WTC11 (cell line): ENCODE measurements around the gene NCOA6. TPM values are rescaled to one million over a fixed set of nuclear protein-coding genes. Genes with fewer than 3 reads are reported as not detected.
"Not testable (repeated sequence)": the region's sequence is repeated elsewhere in the genome, so short reads cannot be mapped to it uniquely, and the experiment has no call there.

Source experiments
- ATAC-seq: fragments of 200-7000 bp; cut with Tn5 transposase; 2 replicates; pipeline ENCODE4 v1.10.0; 2021; ENCODE audit warnings: mild to moderate bottlenecking, moderate library complexity
- CTCF ChIA-PET: fragments of 300-600 bp; sonication (Branson Sonifier 250); formaldehyde crosslinking; loops from one replicate; lab custom pipeline; 2021; ENCODE audit warnings: antibody characterized with exemption; lab: Charles Lee
- POLR2A ChIA-PET: fragments of 350-600 bp; sonication (Branson Sonifier 250); formaldehyde crosslinking; loops from one replicate; lab custom pipeline; 2021; ENCODE audit warnings: antibody characterized with exemption; lab: Charles Lee
- DNase-seq: peaks from one replicate; pipeline ENCODE4 v3.0.0; 2021; ENCODE audit warnings: low spot score
- H3K27ac Mint-ChIP-seq: 2 replicates; pipeline ENCODE4 v1.8.0; 2021; ENCODE audit warnings: mixed read lengths
- H3K27me3 Mint-ChIP-seq: 2 replicates; pipeline ENCODE4 v1.8.0; 2021; ENCODE audit warnings: low read depth, mild to moderate bottlenecking, moderate library complexity, mixed read lengths
- H3K36me3 Mint-ChIP-seq: 2 replicates; pipeline ENCODE4 v1.8.0; 2021; ENCODE audit warnings: mixed read lengths
- H3K4me1 Mint-ChIP-seq: 2 replicates; pipeline ENCODE4 v1.8.0; 2022; ENCODE audit warnings: mixed read lengths
- H3K4me3 Mint-ChIP-seq: 2 replicates; pipeline ENCODE4 v1.8.0; 2021; ENCODE audit warnings: mild to moderate bottlenecking, moderate library complexity, mixed read lengths
- H3K9me3 Mint-ChIP-seq: 2 replicates; pipeline ENCODE4 v1.8.0; 2021; ENCODE audit warnings: mixed read lengths
- AFF4 ChIP-seq: sonication (generic); formaldehyde crosslinking; IDR thresholded peaks from 2 replicates; pipeline ENCODE4 v1.8.1; 2023; ENCODE audit warnings: mild to moderate bottlenecking, missing genetic modification reagents, borderline replicate concordance
- ATF2 ChIP-seq: sonication (generic); formaldehyde crosslinking; IDR thresholded peaks from 2 replicates; pipeline ENCODE4 v1.8.1; 2022; ENCODE audit warnings: low read depth, missing genetic modification reagents, borderline replicate concordance
- CBFB ChIP-seq: sonication (generic); formaldehyde crosslinking; IDR thresholded peaks from 2 replicates; pipeline ENCODE4 v1.8.1; 2022; ENCODE audit warnings: mild to moderate bottlenecking, low read depth, missing genetic modification reagents
- CREM ChIP-seq: sonication (generic); formaldehyde crosslinking; IDR thresholded peaks from 2 replicates; pipeline ENCODE4 v1.8.1; 2022; ENCODE audit warnings: mild to moderate bottlenecking, missing genetic modification reagents, moderate library complexity
- ERG ChIP-seq: fragments of 250-450 bp; sonication (Bioruptor Pico); IDR thresholded peaks from 2 replicates; pipeline ENCODE4 v1.8.0; 2021; ENCODE audit warnings: mild to moderate bottlenecking
- GTF2I ChIP-seq: fragments of 250-450 bp; sonication (Bioruptor Pico); conservative IDR thresholded peaks from 2 replicates; pipeline ENCODE4 v1.4.0; 2021; ENCODE audit warnings: mild to moderate bottlenecking
- MXD4 ChIP-seq: fragments of 250-450 bp; sonication (Bioruptor Pico); IDR thresholded peaks from 2 replicates; pipeline ENCODE4 v1.8.0; 2021; ENCODE audit warnings: mild to moderate bottlenecking, moderate library complexity, borderline replicate concordance
- NFATC4 ChIP-seq: fragments of 250-450 bp; sonication (Bioruptor Pico); IDR thresholded peaks from 2 replicates; pipeline ENCODE4 v1.9.0; 2021; ENCODE audit warnings: mild to moderate bottlenecking
- OVOL2 ChIP-seq: fragments of 250-450 bp; sonication (Bioruptor Pico); IDR thresholded peaks from 2 replicates; pipeline ENCODE4 v1.9.0; 2021; ENCODE audit warnings: mild to moderate bottlenecking, borderline replicate concordance
- SMAD4 ChIP-seq: sonication (generic); formaldehyde crosslinking; IDR thresholded peaks from 2 replicates; pipeline ENCODE4 v1.8.0; 2022; ENCODE audit warnings: mild to moderate bottlenecking, missing genetic modification reagents
- SOX15 ChIP-seq: fragments of 250-450 bp; sonication (Bioruptor Pico); IDR thresholded peaks from 2 replicates; pipeline ENCODE4 v1.9.0; 2021; ENCODE audit warnings: mild to moderate bottlenecking
- USF1 ChIP-seq: sonication (generic); formaldehyde crosslinking; IDR thresholded peaks from 2 replicates; pipeline ENCODE4 v1.8.0; 2022; ENCODE audit warnings: mild to moderate bottlenecking, missing genetic modification reagents
- ZBTB43 ChIP-seq: sonication (generic); formaldehyde crosslinking; IDR thresholded peaks from 2 replicates; pipeline ENCODE4 v1.8.1; 2023; ENCODE audit warnings: mild to moderate bottlenecking, missing genetic modification reagents
- ZNF121 ChIP-seq: sonication (generic); formaldehyde crosslinking; IDR thresholded peaks from 2 replicates; pipeline ENCODE4 v1.8.0; 2023; ENCODE audit warnings: missing genetic modification reagents
- ZNF138 ChIP-seq: sonication (generic); formaldehyde crosslinking; conservative IDR thresholded peaks from 2 replicates; pipeline ENCODE4 v1.8.1; 2022; ENCODE audit warnings: mild to moderate bottlenecking, moderate library complexity, missing genetic modification reagents
- ZNF281 ChIP-seq: sonication (generic); formaldehyde crosslinking; IDR thresholded peaks from 2 replicates; pipeline ENCODE4 v1.8.0; 2023; ENCODE audit warnings: mild to moderate bottlenecking, missing genetic modification reagents
- ZNF396 ChIP-seq: fragments of 250-450 bp; sonication (Bioruptor Pico); IDR thresholded peaks from 2 replicates; pipeline ENCODE4 v1.8.0; 2021; ENCODE audit warnings: mild to moderate bottlenecking, moderate library complexity, borderline replicate concordance
- ZSCAN18 ChIP-seq: fragments of 250-450 bp; sonication (Bioruptor Pico); IDR thresholded peaks from 2 replicates; pipeline ENCODE4 v2.1.2; 2022; ENCODE audit warnings: mild to moderate bottlenecking, moderate library complexity
- total RNA-seq: library from RNA; stranded (reverse); gene quantifications from 3 replicates; pipeline ENCODE4 v1.2.3, GENCODE V29; 2021

Gene NCOA6
- total RNA-seq, 1 experiment from 2014 or later, result 10.1 TPM

- TF ChIP-seq ATF2 (CRISPR knock-in tag), result no peak
- no peak for TF ChIP-seq ZNF121 (CRISPR knock-in tag)
- no peak for TF ChIP-seq ZNF396 (CRISPR knock-in tag)
- TF ChIP-seq, all 79 proteins: peak for 0
These were observed 108.6 kb downstream of the NCOA6 start (continued) for GRCh38 chr20:34716921-34717229.

- CTCF ChIA-PET, result no interaction called here
- no peak for DNase-seq
- POLR2A ChIA-PET, result interaction anchor here (0.6 kb wide), 1 partner anchor 299 kb away, joined by 3 read pairs; no protein-coding TSS in a partner anchor
- ATAC-seq, result no peak
- Mint-ChIP-seq H3K9me3 (no peaks in the 10 kb centered on the region), H3K27ac (no peak overlapping the region), H3K36me3 (no peaks in the 10 kb centered on the region), H3K27me3 (peaks cover 22% of the 10 kb centered on the region)
- no peak for TF ChIP-seq ERG (CRISPR knock-in tag)
- no peak for TF ChIP-seq OVOL2 (CRISPR knock-in tag)
- no peak for TF ChIP-seq SOX15
- no peak for TF ChIP-seq ZSCAN18 (CRISPR knock-in tag)
- no peak for TF ChIP-seq SMAD4
- TF ChIP-seq AFF4 (CRISPR knock-in tag), result no peak
- TF ChIP-seq CREM (CRISPR knock-in tag), result no peak
- no peak for TF ChIP-seq CBFB (CRISPR knock-in tag)
- TF ChIP-seq ZBTB43, result no peak
- TF ChIP-seq NFATC4, result no peak
- no peak for TF ChIP-seq ZNF138 (CRISPR knock-in tag)
- TF ChIP-seq ZNF281, result no peak
- no peak for TF ChIP-seq MXD4
- TF ChIP-seq USF1 (CRISPR knock-in tag), result no peak
- TF ChIP-seq GTF2I (CRISPR knock-in tag), result no peak
- TF ChIP-seq, all 79 proteins: peak for 0
- H3K4me3 Mint-ChIP-seq, result no peak overlapping the region
- peaks cover 4% of the 10 kb centered on the region for H3K4me1 Mint-ChIP-seq
These were observed 110.1 kb downstream of the NCOA6 start for GRCh38 chr20:34715384-34715783.

GRCh38 chr20:34713944-34714515 lies 111.4 kb downstream of the NCOA6 start:
- ATAC-seq, H3K9me3 Mint-ChIP-seq, H3K27ac Mint-ChIP-seq, DNase-seq, H3K4me3 Mint-ChIP-seq, H3K4me1 Mint-ChIP-seq, H3K36me3 Mint-ChIP-seq: not testable (repeated sequence)
- CTCF ChIA-PET, result interaction anchor here (0.6 kb wide), 1 partner anchor 15 kb away, joined by 4 read pairs; no protein-coding TSS in a partner anchor
- peaks cover 26% of the 10 kb centered on the region for H3K27me3 Mint-ChIP-seq
- POLR2A ChIA-PET, result interaction anchor here (0.6 kb wide), 1 partner anchor 23 kb away, joined by 3 read pairs; no protein-coding TSS in a partner anchor
